Measurements from ENCODE around the gene SLC22A31. TPM values are rescaled to one million over a fixed set of nuclear protein-coding genes. Genes with fewer than 3 reads are reported as not detected.

The SLC22A31 gene
- total and polyA plus RNA-seq, 9 of the 15 experiments (the other 6 are each of a cell fraction or from before 2014, with no cell fraction given): 0.29 to 2.2 (median 0.47) TPM; not detected in 3

DNA sequence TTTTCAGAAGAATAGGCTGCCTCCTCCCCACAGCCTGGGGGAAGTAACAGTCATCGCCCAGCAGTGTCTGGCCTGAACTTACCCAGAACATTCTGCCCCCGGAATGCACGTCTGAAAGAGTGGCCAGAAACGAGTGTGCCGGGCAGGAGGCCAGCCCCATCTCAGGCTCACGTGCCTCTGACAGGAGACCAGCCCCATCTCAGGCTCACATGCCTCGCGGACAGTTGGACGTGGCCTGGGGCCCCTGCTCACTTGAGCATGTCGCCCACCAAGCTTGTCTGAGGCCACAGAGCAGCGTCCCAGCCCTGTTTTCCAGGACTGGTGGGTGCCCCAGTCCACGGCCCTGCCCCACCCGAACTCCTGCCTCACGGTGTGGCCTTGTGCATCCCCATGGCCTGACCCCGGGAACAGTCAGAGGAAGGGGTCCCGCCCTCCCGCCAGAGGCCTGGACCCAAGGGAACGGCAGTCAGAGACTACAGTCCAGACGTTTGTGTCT is 45.1 kb downstream of the SLC22A31 start:
- 41% methylated on average over 19 of the region's 19 CpGs for WGBS (ENCODE audit: insufficient coverage, low coverage, missing lambda C conversion rate)
- H3K27me3 ChIP-seq (ENCODE audit: control insufficient read depth in 2 of 2, insufficient read depth in 2 of 2, low read length in 2 of 2): no peaks in the 10 kb centered on the region
- no peaks in the 10 kb centered on the region for H4K20me1 ChIP-seq (replicated peaks; ENCODE audit: control insufficient read depth, insufficient read depth, low read length)
- no peak overlapping the region for H2AFZ ChIP-seq (ENCODE audit: low read depth, low read length)
- DNase-seq (ENCODE audit: extremely low read depth in 1 of 4, low spot score in 3 of 4) (no peak), ATAC-seq (peak; percentile 46), FAIRE-seq (no peak)
- in situ Hi-C loops (cut with MboI) (no loop called here), intact Hi-C loops (cut with micrococcal nuclease) (no loop called here)
- peaks cover 10% of the 10 kb centered on the region; the same call in 2 of the 3 replicates for H3K36me3 ChIP-seq (ENCODE audit: control insufficient read depth, insufficient read depth, low read length)
- H3K9me1 ChIP-seq (ENCODE audit: control insufficient read depth, insufficient read depth, low read length): no peaks in the 10 kb centered on the region
- POLR2A ChIA-PET: interaction anchor here (0.5 to 0.8 kb wide), 2 partner anchors 12 to 422 kb away, joined by 3 read pairs; no protein-coding TSS in a partner anchor
- peaks cover 14% of the 10 kb centered on the region for H3K9me3 ChIP-seq (replicated peaks; ENCODE audit: control insufficient read depth, insufficient read depth, low read depth, low read length)
- H3K27ac ChIP-seq (ENCODE audit: extremely low read depth, low read depth, low read length): no peak overlapping the region
- BruUV-seq (replicated peaks): no TSS peak
- no peak overlapping the region for H3K4me2 ChIP-seq (ENCODE audit: insufficient read depth, low read length)
- H3K4me3 ChIP-seq: no peak overlapping the region
- H3K9ac ChIP-seq (ENCODE audit: insufficient read depth in 1 of 2, low read depth in 2 of 2, low read length in 2 of 2): peak overlapping the region in 1 of 2 experiments; percentile 76; a peak in 2 of 4 replicates
- H3K4me1 ChIP-seq (replicated peaks in 1 of 2; ENCODE audit: control insufficient read depth in 2 of 2, insufficient read depth in 2 of 2, low read length in 2 of 2): peaks cover 0 to 56% of the 10 kb centered on the region in 2 experiments; a peak in 3 of 5 replicates
- no peaks in the 10 kb centered on the region for H3K79me2 ChIP-seq (ENCODE audit: control insufficient read depth, insufficient read depth, low read length)
- CTCF ChIA-PET (ENCODE audit: low intra/inter-chr PET ratio): no interaction called here
- TF ChIP-seq E2F6 (IDR thresholded peaks at IDR 0.05; ENCODE audit: borderline replicate concordance in 1 of 2, extremely low read depth in 1 of 2, insufficient read depth in 1 of 2, insufficient read length in 1 of 2, low read depth in 1 of 2, low read length in 1 of 2, poor library complexity in 1 of 2, severe bottlenecking in 1 of 2) (peak in 1 of 2 experiments; percentile 23), ZNF57 (CRISPR knock-in tag; IDR thresholded peaks at IDR 0.05) (no peak), USF1 (CRISPR knock-in tag; IDR thresholded peaks at IDR 0.05) (0 out of 2 replicates have a peak, but pooled peaks have one; percentile 22), ZNF384 (IDR thresholded peaks at IDR 0.05; ENCODE audit: low read depth, low read length) (no peak), CBFA2T3 (IDR thresholded peaks at IDR 0.05) (no peak), SFPQ (IDR thresholded peaks at IDR 0.05; ENCODE audit: low read depth, low read length) (no peak), TEAD2 (tag; IDR thresholded peaks at IDR 0.05) (no peak), TARDBP (IDR thresholded peaks at IDR 0.05) (no peak), CGGBP1 (CRISPR knock-in tag; IDR thresholded peaks at IDR 0.05) (no peak), TBL1XR1 (IDR thresholded peaks at IDR 0.05; ENCODE audit: low read length in 2 of 2) (no peak), POLR2AphosphoS2 (IDR thresholded peaks at IDR 0.05; ENCODE audit: low read length) (peak; percentile 47; the same call in 1 of the 2 replicates), TCF7 (IDR thresholded peaks at IDR 0.05; ENCODE audit: borderline replicate concordance) (no peak)
